Measurements from ENCODE around the gene NF1. TPM values are rescaled to one million over a fixed set of nuclear protein-coding genes. Genes with fewer than 3 reads are reported as not detected.

The NF1 gene
- total RNA-seq, 1 experiment from 2014 or later, result 35.4 TPM

GRCh38 chr17:31256936-31257335 lies 162.2 kb downstream of the NF1 start (continued):
- TF ChIP-seq ERG (CRISPR knock-in tag; IDR thresholded peaks at IDR 0.05), result no peak
- no peak for TF ChIP-seq E2F1 (CRISPR knock-in tag; IDR thresholded peaks at IDR 0.05)
- TF ChIP-seq ELF4 (CRISPR knock-in tag; IDR thresholded peaks at IDR 0.05; ENCODE audit: low read depth), result no peak
- no peak for TF ChIP-seq IRF1 (CRISPR knock-in tag; IDR thresholded peaks at IDR 0.05)

GRCh38 chr17:31260151-31260550 lies 165.4 kb downstream of the NF1 start:
- TF ChIP-seq USF2 (CRISPR knock-in tag; IDR thresholded peaks at IDR 0.05), result no peak
- TF ChIP-seq USF1 (CRISPR knock-in tag; IDR thresholded peaks at IDR 0.05), result no peak
- no peak for TF ChIP-seq ERG (CRISPR knock-in tag; IDR thresholded peaks at IDR 0.05)
- no peak for TF ChIP-seq ZMAT4 (CRISPR knock-in tag; IDR thresholded peaks at IDR 0.05)
- Mint-ChIP-seq H3K4me1 (no peaks in the 10 kb centered on the region), H3K27me3 (ENCODE audit: low read depth) (no peaks in the 10 kb centered on the region), H3K36me3 (peaks cover 4% of the 10 kb centered on the region; the same call in 1 of the 2 replicates), H3K27ac (no peak overlapping the region), H3K4me3 (no peak overlapping the region), H3K9me3 (no peaks in the 10 kb centered on the region)
- no peak for ATAC-seq
- DNase-seq (ENCODE audit: low spot score), result no peak
- POLR2A ChIA-PET, result no interaction called here
- CTCF ChIA-PET, result no interaction called here

- POLR2A ChIA-PET, result no interaction called here
- Mint-ChIP-seq H3K27me3 (ENCODE audit: low read depth) (no peaks in the 10 kb centered on the region), H3K4me1 (no peaks in the 10 kb centered on the region), H3K36me3 (peaks cover 6% of the 10 kb centered on the region; the same call in 1 of the 2 replicates), H3K4me3 (no peak overlapping the region), H3K9me3 (no peaks in the 10 kb centered on the region), H3K27ac (no peak overlapping the region)
- CTCF ChIA-PET, result no interaction called here
- ATAC-seq (no peak), DNase-seq (ENCODE audit: low spot score) (no peak)
- TF ChIP-seq MLX (CRISPR knock-in tag; IDR thresholded peaks at IDR 0.05) (no peak), FOXP1 (CRISPR knock-in tag; IDR thresholded peaks at IDR 0.05; ENCODE audit: borderline replicate concordance) (no peak), HMGA2 (CRISPR knock-in tag; IDR thresholded peaks at IDR 0.05) (no peak), KAT7 (CRISPR knock-in tag; IDR thresholded peaks at IDR 0.05; ENCODE audit: borderline replicate concordance) (no peak), FOXJ3 (CRISPR knock-in tag; IDR thresholded peaks at IDR 0.05; ENCODE audit: borderline replicate concordance) (no peak), PREB (CRISPR knock-in tag; IDR thresholded peaks at IDR 0.05; ENCODE audit: borderline replicate concordance) (no peak), ETV6 (CRISPR knock-in tag; IDR thresholded peaks at IDR 0.05) (no peak), IRF1 (CRISPR knock-in tag; IDR thresholded peaks at IDR 0.05) (no peak), CTCF (IDR thresholded peaks at IDR 0.05) (no peak), ZNF121 (CRISPR knock-in tag; IDR thresholded peaks at IDR 0.05) (no peak), MXD4 (CRISPR knock-in tag; IDR thresholded peaks at IDR 0.05; ENCODE audit: borderline replicate concordance) (no peak), CDX4 (CRISPR knock-in tag; IDR thresholded peaks at IDR 0.05; ENCODE audit: borderline replicate concordance) (no peak), GABPB1 (CRISPR knock-in tag; IDR thresholded peaks at IDR 0.05) (no peak)
These were observed 166.8 kb downstream of the NF1 start for GRCh38 chr17:31261601-31262000.
